KG1 (cell line): Measurements from ENCODE around the gene BFSP1.
A peak's percentile ranks its signal among the peaks of the same experiment; 100 is the strongest.

ENCODE experiments used
- DNase-seq: peaks from one replicate; lab custom pipeline; 2025; lab: John Stamatoyannopoulos, UW

BFSP1 gene

GRCh38 chr20:17530716-17531664, at the start of gene BFSP1:
TSS of gene BFSP1 (minus strand) at chr20:17531379. CDS start at chr20:17531329, 50 bp downstream.
- DNase-seq, result peak; percentile 44

- no peak for DNase-seq
Measured at GRCh38 chr20:17580895-17581294, 49.7 kb upstream of the BFSP1 start.

- no peak for DNase-seq
Measured at GRCh38 chr20:17579369-17580039, 48.3 kb upstream of the BFSP1 start.

- DNase-seq, result no peak
Measured at GRCh38 chr20:17576215-17576614, 45.0 kb upstream of the BFSP1 start.

GRCh38 chr20:17573463-17573862, 42.3 kb upstream of the BFSP1 start:
- no peak for DNase-seq

GRCh38 chr20:17572034-17572638, 41.0 kb upstream of the BFSP1 start:
- no peak for DNase-seq

- DNase-seq, result no peak
Measured at GRCh38 chr20:17571153-17571527, 40.0 kb upstream of the BFSP1 start.

GRCh38 chr20:17570347-17571152, 39.4 kb upstream of the BFSP1 start:
- no peak for DNase-seq

- peak; percentile 56 for DNase-seq
Measured at GRCh38 chr20:17569616-17570346, 38.6 kb upstream of the BFSP1 start, which contains the start of gene DSTN. TSS of gene DSTN (plus strand) at chr20:17570075. CDS start at chr20:17570209, 134 bp downstream.

- no peak for DNase-seq
Measured at GRCh38 chr20:17568972-17569521, 37.9 kb upstream of the BFSP1 start.

- DNase-seq, result no peak
Measured at GRCh38 chr20:17568045-17568788, 37.0 kb upstream of the BFSP1 start.

- DNase-seq, result no peak
Measured at GRCh38 chr20:17566345-17566744, 35.2 kb upstream of the BFSP1 start.

GRCh38 chr20:17565169-17565845, 34.1 kb upstream of the BFSP1 start:
- DNase-seq, result no peak

- DNase-seq, result no peak
Measured at GRCh38 chr20:17562804-17563305, 31.7 kb upstream of the BFSP1 start.

- DNase-seq, result no peak
Measured at GRCh38 chr20:17560344-17561074, 29.3 kb upstream of the BFSP1 start.

- no peak for DNase-seq
Measured at GRCh38 chr20:17559338-17559737, 28.2 kb upstream of the BFSP1 start.

- no peak for DNase-seq
Measured at GRCh38 chr20:17558941-17559304, 27.7 kb upstream of the BFSP1 start.

- no peak for DNase-seq
Measured at GRCh38 chr20:17558154-17558940, 27.2 kb upstream of the BFSP1 start.
